ENCODE data around the gene ARVCF. TPM values are rescaled to one million over a fixed set of nuclear protein-coding genes. Genes with fewer than 3 reads are reported as not detected.

Gene ARVCF
- total and polyA plus RNA-seq, 2 donors (not counting 3 experiments of a cell fraction or from before 2014, with no cell fraction given) = 81.3 to 105 TPM

DNA sequence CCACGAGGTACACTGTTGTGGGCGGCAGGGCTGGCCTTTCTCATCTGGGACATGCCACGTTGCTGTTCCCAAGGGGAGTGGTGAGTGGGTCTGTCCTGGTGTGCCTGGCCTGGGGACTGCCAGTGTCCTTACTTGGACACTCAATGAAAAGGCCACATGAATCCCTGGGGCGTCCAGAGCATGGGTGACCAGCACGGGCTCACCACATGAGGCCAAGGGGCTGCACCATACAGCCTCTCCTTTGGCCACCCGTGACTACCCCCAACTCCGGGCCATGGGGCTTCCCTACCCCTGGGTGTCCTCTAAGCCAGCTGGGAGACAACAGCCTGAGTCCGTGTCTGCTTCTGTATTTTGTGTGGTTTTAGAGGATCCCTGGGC is 54.8 kb downstream of the ARVCF start:
- peaks cover 0 to 27% of the 10 kb centered on the region in 2 experiments for H3K36me3 ChIP-seq (ENCODE audit: control insufficient read depth in 2 of 2, extremely low read depth in 1 of 2, insufficient read depth in 2 of 2, low read length in 2 of 2)
- H4K20me1 ChIP-seq (replicated peaks; ENCODE audit: control insufficient read depth, extremely low read depth, insufficient read depth, low read length) = no peaks in the 10 kb centered on the region
- H3K27me3 ChIP-seq (ENCODE audit: control insufficient read depth in 2 of 2, insufficient read depth in 2 of 2, low read length in 2 of 2) = no peaks in the 10 kb centered on the region
- H3K4me2 ChIP-seq (ENCODE audit: insufficient read depth, low read length) = no peak overlapping the region
- no peak overlapping the region for H3K4me3 ChIP-seq (replicated peaks in 1 of 3; ENCODE audit: insufficient read depth in 1 of 3, low read depth in 1 of 3, low read length in 3 of 3)
- dilution Hi-C loops (cut with MboI; ENCODE audit: extremely low pct_ligation_motif_present, low sequenced_read_pairs) = no loop called here
- no peak overlapping the region for H3K9ac ChIP-seq (replicated peaks; ENCODE audit: extremely low read depth, insufficient read depth, low read length)
- CTCF ChIA-PET = interaction anchor here (1.0 to 1.7 kb wide), 5 partner anchors 8 to 167 kb away, joined by 3 to 14 read pairs (median 6); no protein-coding TSS in a partner anchor
- FAIRE-seq (no peak), DNase-seq (ENCODE audit: low read depth, low spot score) (no peak)
- H3K4me1 ChIP-seq (ENCODE audit: control insufficient read depth, extremely low read depth, insufficient read depth, low read length) = peaks cover 23% of the 10 kb centered on the region
- H3K79me2 ChIP-seq (ENCODE audit: control insufficient read depth, insufficient read depth, low read length) = no peaks in the 10 kb centered on the region
- intact Hi-C loops (cut with micrococcal nuclease) = loop anchor here (1.0 to 2.0 kb wide), 2 partner anchors 66 to 119 kb away; partner anchors contain the start of gene DGCR8
- no peak overlapping the region for H3K27ac ChIP-seq (ENCODE audit: insufficient read depth, low read depth, low read length)
- POLR2A ChIA-PET = no interaction called here
- no TSS peak for BruUV-seq (replicated peaks)
- no peaks in the 10 kb centered on the region for H3K9me1 ChIP-seq (replicated peaks; ENCODE audit: control insufficient read depth, extremely low read depth, insufficient read depth, low read length)
- no peak overlapping the region for H2AFZ ChIP-seq (ENCODE audit: low read depth, low read length)
- H3K9me3 ChIP-seq (replicated peaks; ENCODE audit: control insufficient read depth, insufficient read depth, low read length) = no peaks in the 10 kb centered on the region
- TF ChIP-seq FOS (IDR thresholded peaks at IDR 0.05; ENCODE audit: borderline replicate concordance, insufficient read depth, low read length) (no peak), POLR2A (IDR thresholded peaks at IDR 0.05; ENCODE audit: low read depth, low read length) (no peak), EZH2 (IDR thresholded peaks at IDR 0.05; ENCODE audit: borderline replicate concordance, low read depth, low read length, severe bottlenecking) (no peak), POLR2AphosphoS5 (IDR thresholded peaks at IDR 0.05; ENCODE audit: insufficient read depth, low read depth, low read length) (no peak), MYC (IDR thresholded peaks at IDR 0.05; ENCODE audit: low read depth, low read length) (no peak), GATA2 (IDR thresholded peaks at IDR 0.05; ENCODE audit: insufficient read depth, insufficient read length, low read depth, low read length) (no peak), JUN (IDR thresholded peaks at IDR 0.05; ENCODE audit: borderline replicate concordance, insufficient read depth, insufficient read length, low read depth) (no peak)
- TF ChIP-seq, protein P1, sequence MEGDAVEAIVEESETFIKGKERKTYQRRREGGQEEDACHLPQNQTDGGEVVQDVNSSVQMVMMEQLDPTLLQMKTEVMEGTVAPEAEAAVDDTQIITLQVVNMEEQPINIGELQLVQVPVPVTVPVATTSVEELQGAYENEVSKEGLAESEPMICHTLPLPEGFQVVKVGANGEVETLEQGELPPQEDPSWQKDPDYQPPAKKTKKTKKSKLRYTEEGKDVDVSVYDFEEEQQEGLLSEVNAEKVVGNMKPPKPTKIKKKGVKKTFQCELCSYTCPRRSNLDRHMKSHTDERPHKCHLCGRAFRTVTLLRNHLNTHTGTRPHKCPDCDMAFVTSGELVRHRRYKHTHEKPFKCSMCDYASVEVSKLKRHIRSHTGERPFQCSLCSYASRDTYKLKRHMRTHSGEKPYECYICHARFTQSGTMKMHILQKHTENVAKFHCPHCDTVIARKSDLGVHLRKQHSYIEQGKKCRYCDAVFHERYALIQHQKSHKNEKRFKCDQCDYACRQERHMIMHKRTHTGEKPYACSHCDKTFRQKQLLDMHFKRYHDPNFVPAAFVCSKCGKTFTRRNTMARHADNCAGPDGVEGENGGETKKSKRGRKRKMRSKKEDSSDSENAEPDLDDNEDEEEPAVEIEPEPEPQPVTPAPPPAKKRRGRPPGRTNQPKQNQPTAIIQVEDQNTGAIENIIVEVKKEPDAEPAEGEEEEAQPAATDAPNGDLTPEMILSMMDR (IDR thresholded peaks at IDR 0.05; ENCODE audit: extremely low read depth in 1 of 2, insufficient read depth in 1 of 2, low read depth in 1 of 2, low read length in 2 of 2) = no peak
- TF ChIP-seq, protein P2, sequence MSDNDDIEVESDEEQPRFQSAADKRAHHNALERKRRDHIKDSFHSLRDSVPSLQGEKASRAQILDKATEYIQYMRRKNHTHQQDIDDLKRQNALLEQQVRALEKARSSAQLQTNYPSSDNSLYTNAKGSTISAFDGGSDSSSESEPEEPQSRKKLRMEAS (IDR thresholded peaks at IDR 0.05; ENCODE audit: insufficient read depth, insufficient read length) = no peak

All from endothelial cell of umbilical vein (primary cell).